ENCODE data around the gene RPS18. TPM values are rescaled to one million over a fixed set of nuclear protein-coding genes. Genes with fewer than 3 reads are reported as not detected.

RPS18 gene
- total and polyA plus RNA-seq, 9 of the 15 experiments (the other 6 are each of a cell fraction or from before 2014, with no cell fraction given): 5,023 to 17,516 (median 8,131) TPM

GRCh38 chr6:33312361-33313104, 40.7 kb downstream of the RPS18 start (continued):
- peak; percentile 67; the same call in 1 of the 2 replicates for TF ChIP-seq ZNF12 (CRISPR knock-in tag; IDR thresholded peaks at IDR 0.05)
- no peak for TF ChIP-seq ZSCAN32 (CRISPR knock-in tag; IDR thresholded peaks at IDR 0.05)
- TF ChIP-seq KAT8 (IDR thresholded peaks at IDR 0.05; ENCODE audit: low read depth): no peak
- no peak for TF ChIP-seq GTF2A2 (tag; IDR thresholded peaks at IDR 0.05)
- 0 out of 2 replicates have a peak, but pooled peaks have one; percentile 30 for TF ChIP-seq THRAP3 (IDR thresholded peaks at IDR 0.05; ENCODE audit: borderline replicate concordance)
- peak in 2 of 3 experiments; percentile 28 to 61; a peak in 2 of 6 replicates for TF ChIP-seq CTCF (IDR thresholded peaks at IDR 0.05 in 2 of 3, conservative IDR thresholded peaks at IDR 0.05 in 1 of 3; ENCODE audit: insufficient read depth in 2 of 3, low read depth in 1 of 3, low read length in 3 of 3)
- no peak for TF ChIP-seq ZNF23 (CRISPR knock-in tag; IDR thresholded peaks at IDR 0.05)
- TF ChIP-seq SMARCA4 (IDR thresholded peaks at IDR 0.05): 0 out of 2 replicates have a peak, but pooled peaks have one; percentile 17
- peak; percentile 68 for TF ChIP-seq ZBTB7A (IDR thresholded peaks at IDR 0.05; ENCODE audit: borderline replicate concordance, control insufficient read depth, low read depth, low read length)
- TF ChIP-seq ZNF384 (IDR thresholded peaks at IDR 0.05; ENCODE audit: low read depth, low read length): peak; percentile 68
- TF ChIP-seq ZNF121 (CRISPR knock-in tag; conservative IDR thresholded peaks at IDR 0.05): no peak
- no peak for TF ChIP-seq ZNF584 (CRISPR knock-in tag; IDR thresholded peaks at IDR 0.05; ENCODE audit: low read depth)
- 0 out of 2 replicates have a peak, but pooled peaks have one; percentile 45 for TF ChIP-seq ATF6 (CRISPR knock-in tag; IDR thresholded peaks at IDR 0.05)
- TF ChIP-seq USF2 (CRISPR knock-in tag; IDR thresholded peaks at IDR 0.05): peak; percentile 73
- TF ChIP-seq ARID4B (CRISPR knock-in tag; IDR thresholded peaks at IDR 0.05): peak; percentile 52; the same call in 1 of the 2 replicates
- peak; percentile 15; the same call in 1 of the 2 replicates for TF ChIP-seq BHLHE40 (IDR thresholded peaks at IDR 0.05; ENCODE audit: low read length)
- peak; percentile 8 for TF ChIP-seq MEIS2 (IDR thresholded peaks at IDR 0.05; ENCODE audit: partially characterized antibody)

Measured in K562 (cell line).